NCI-H748 (cell line): Measurements from ENCODE around the gene SIRT3.
A peak's percentile ranks its signal among the peaks of the same experiment; 100 is the strongest.

Experiments used
- DNase-seq: peaks from one replicate; lab custom pipeline; 2025; ENCODE audit not compliant: unreplicated experiment; lab: John Stamatoyannopoulos, UW

SIRT3 gene

DNA sequence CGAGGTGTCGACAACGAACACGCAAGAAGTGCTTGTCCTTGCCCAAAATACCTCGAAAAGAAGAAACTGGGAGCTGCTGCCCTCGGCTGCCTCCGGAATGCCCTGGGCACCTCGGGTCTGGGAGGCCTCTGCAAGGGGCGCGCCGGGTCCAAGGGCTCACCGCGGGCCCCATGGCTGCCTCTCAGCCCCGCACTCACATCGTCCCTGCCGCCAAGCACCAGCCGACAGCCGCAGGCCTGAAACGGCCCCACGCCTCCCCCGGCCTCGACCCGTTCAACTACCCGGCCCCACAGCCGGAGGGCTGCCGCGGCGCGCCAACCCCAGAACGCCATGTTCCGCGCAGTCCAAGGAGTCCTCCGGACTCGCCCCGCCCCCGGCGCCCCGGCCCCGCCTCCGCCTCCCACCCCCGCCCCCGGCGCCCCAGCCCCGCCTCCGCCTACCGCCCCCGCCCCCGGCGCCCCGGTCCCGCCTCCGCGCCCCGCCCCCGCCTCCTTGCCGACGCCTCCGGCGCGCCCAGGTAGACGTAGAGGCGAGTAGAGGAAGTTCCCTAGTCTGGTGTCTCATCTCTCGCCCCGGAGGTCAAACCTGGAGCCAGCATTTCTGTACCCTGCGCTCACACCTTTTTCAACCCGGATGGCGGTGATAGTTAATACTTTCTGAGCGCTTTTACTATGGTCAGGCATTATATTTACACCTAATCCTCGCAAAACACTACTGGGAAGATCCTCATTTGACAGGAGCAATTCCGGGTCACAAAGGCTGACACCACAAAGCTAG, at the start of gene SIRT3:
Gene SIRT3, minus strand, starts transcription at position 346 of the 777 bp plus-strand sequence. Its CDS starts 14 bp downstream, at position 332.
- peak; percentile 85 for DNase-seq

DNA sequence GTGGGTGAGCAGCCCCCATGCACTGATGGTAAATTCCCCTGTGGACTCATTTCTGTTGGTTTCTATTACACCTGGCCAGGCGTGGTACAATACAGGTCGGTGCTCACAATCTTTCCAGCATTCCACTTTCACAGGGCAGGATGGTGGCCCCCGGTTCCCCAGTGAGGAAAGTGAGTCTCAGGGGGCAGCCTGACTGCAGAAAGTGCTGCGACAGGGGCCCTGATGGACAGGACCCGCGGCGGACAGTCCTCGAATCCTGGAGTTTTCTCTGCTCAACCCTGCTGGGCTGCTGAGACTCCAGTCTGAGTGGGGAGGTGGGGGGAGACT, 49.7 kb upstream of the SIRT3 start:
- no peak for DNase-seq

DNA sequence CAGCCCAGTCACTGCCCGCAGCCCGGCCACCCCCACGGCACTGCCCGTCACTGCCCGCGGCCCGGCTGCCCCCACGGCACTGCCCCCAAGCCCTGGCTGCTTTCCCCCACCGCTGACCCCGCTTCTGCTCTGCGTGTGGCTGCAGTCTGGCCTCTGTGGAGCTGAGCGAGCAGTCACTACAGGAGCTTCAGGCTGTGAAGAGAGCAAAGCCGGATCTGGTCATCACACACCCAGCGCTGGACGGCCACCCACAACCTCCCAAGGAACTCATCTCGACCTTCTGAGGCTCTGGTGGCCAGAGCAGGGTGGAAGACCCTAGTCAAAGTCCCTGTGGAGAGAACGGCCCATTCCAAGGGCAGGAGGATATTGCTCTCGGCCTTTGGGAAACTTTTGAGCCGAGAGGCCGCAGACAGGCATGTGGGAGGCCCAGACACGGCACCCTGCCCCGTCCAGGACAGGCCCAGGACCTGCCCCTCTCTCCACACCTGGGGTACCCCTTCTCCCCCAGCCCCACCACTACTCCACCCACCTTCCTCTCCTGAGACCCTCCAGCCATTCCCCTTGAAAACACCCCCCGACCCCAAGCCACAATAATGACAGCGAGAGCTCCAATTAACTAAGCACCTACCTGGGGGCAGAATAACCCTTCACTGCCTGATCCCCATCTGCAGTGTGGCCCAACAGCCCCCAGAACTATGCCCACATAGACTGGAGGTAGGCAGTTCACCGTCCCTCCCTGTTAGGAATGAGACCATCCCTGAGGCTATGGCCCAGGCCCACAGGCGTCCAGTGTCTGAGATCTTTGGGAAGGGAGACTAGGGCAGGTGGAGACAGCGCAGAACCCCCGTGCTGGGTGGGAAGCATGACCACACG, 49.1 kb upstream of the SIRT3 start:
- DNase-seq: no peak

DNA sequence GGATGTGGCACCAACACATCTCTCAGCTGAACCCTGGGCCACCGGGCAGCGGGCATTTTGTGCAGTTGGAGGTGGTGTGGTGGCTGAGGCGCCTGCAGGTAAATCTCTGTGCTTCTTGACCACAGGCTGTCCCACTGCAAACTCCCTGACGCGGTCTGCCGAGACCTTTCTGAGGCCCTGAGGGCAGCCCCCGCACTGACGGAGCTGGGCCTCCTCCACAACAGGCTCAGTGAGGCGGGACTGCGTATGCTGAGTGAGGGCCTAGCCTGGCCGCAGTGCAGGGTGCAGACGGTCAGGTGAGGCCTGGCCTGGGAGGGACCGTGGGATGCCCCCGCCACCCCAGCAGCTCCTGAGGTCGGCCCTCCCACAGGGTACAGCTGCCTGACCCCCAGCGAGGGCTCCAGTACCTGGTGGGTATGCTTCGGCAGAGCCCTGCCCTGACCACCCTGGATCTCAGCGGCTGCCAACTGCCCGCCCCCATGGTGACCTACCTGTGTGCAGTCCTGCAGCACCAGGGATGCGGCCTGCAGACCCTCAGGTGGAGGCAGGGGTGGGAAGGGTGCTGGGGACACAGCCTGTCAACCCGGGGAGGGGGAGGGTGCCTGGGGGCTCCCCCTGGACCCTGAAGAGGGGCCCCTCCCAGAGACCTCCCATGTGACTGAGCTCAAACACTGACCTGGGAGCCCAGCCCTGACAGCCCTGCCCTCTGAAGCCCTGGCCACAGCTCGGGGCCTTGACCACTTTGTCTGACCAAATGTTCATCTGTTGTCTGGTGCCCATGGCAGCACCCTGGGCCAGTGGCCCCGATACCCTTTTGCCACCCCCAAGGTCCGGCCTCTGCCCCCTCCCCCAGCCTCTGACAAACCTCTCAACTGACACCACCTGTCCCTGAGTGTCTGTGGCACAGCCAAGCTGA, 48.2 kb upstream of the SIRT3 start:
- no peak for DNase-seq

DNA sequence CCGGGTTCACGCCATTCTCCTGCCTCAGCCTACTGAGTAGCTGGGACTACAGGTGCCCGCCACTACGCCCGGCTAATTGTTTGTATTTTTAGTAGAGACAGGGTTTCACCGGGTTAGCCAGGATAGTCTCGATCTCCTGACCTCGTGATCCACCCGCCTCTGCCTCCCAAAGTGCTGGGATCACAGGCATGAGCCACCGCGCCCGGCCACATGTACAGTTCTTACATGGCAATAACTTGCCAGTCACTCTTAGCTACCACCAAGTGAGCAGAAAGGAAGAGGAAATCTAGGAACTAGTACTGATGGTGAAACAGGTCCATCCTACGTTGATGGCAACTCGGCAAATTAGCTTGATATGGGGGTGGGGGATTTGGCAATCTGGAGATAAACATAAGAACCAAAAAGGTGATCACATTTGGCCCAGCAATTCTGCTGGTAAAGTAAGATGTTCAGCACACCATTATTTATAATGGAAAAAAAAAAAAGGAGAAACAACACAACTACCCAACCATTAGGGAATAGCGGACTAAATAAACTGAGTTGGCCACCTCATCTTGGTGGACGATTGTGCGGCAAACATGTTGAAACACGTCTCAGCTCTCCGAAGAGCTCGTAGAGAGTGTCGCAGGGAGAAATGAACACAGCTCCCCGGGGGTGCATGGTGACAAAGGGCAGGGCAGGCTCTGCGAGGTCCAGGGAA, 47.4 kb upstream of the SIRT3 start:
- DNase-seq: peak; percentile 11

DNA sequence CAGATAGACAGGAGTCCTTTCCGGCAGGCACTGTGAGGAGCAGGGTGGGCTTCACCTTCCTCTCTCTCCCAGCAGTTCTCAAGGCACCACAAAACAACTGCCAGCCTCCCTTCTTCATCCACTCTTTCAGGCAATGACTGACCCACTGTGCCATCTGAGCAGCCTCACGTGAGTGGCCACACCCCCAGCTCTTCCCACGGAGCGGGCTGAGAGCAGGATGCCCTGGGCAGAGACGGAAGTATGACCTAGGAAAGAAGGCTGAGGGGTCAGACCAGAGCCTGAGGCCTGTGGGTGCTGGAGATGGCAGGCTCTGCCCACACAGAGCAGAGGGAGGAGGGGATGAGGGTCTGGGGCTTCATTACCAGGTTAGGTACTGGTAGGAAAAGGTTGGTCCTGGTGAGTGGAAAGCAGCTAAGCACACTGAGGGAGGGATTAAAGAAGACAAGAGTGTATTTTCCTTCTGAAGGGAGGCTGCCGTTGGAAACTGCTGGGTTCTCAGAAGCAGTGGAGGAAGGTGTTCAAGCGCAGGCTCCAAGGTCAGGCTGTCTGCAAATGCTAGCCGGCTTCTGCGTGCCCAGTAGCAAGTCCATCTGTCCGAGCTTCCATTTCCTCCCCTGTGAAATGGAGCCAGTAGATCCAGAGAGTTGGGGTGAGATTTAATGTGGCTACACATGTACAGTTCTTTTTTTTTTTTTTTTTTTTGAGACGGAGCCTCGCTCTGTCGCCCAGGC, 46.7 kb upstream of the SIRT3 start:
- no peak for DNase-seq

DNA sequence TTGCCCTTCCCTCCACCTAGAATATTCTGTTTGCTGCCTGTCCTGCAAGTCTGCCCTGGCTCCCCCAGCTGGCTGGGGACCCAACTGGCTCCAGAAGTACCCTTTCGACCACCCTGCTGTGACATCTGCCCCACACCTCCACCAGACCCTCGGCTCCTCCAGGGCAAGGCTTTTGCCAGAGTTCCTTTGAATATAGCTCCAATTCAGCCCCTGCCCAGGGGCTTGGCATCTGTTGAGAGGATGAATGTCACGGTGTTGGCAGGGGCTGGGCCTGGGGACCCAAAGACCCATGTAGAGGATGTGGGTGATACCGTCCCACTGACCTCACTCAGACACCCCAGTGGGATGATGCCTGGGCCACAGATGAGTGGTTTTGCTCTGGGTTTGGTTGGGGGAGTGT, 46.0 kb upstream of the SIRT3 start:
- no peak for DNase-seq

DNA sequence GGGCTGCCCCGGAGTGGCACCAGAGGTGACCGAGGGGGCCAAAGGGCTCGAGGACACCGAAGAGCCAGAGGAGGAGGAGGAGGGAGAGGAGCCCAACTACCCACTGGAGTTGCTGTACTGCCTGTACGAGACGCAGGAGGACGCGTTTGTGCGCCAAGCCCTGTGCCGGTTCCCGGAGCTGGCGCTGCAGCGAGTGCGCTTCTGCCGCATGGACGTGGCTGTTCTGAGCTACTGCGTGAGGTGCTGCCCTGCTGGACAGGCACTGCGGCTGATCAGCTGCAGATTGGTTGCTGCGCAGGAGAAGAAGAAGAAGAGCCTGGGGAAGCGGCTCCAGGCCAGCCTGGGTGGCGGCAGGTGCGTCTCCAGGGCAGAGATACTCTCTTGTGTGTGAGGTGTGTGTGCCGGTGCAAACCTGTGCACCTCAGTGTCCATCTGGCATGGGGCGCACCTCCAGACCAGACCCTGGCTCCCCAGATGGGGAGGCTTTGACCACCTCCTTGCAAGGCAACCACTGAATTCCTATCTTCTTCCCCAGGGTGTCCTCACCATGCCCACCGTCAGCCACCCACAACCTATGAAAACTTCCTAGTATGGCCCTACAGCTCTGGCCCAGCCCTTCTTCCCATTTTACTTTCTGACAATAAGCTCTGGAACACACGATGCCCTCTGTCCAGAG, 45.5 kb upstream of the SIRT3 start:
- DNase-seq: no peak

DNA sequence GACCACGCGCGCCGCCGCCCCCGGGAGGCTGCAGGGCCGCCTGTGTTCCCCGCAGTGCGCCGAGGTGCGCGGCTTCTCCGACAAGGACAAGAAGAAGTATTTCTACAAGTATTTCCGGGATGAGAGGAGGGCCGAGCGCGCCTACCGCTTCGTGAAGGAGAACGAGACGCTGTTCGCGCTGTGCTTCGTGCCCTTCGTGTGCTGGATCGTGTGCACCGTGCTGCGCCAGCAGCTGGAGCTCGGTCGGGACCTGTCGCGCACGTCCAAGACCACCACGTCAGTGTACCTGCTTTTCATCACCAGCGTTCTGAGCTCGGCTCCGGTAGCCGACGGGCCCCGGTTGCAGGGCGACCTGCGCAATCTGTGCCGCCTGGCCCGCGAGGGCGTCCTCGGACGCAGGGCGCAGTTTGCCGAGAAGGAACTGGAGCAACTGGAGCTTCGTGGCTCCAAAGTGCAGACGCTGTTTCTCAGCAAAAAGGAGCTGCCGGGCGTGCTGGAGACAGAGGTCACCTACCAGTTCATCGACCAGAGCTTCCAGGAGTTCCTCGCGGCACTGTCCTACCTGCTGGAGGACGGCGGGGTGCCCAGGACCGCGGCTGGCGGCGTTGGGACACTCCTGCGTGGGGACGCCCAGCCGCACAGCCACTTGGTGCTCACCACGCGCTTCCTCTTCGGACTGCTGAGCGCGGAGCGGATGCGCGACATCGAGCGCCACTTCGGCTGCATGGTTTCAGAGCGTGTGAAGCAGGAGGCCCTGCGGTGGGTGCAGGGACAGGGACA, 44.8 kb upstream of the SIRT3 start:
- peak; percentile 26 for DNase-seq

DNA sequence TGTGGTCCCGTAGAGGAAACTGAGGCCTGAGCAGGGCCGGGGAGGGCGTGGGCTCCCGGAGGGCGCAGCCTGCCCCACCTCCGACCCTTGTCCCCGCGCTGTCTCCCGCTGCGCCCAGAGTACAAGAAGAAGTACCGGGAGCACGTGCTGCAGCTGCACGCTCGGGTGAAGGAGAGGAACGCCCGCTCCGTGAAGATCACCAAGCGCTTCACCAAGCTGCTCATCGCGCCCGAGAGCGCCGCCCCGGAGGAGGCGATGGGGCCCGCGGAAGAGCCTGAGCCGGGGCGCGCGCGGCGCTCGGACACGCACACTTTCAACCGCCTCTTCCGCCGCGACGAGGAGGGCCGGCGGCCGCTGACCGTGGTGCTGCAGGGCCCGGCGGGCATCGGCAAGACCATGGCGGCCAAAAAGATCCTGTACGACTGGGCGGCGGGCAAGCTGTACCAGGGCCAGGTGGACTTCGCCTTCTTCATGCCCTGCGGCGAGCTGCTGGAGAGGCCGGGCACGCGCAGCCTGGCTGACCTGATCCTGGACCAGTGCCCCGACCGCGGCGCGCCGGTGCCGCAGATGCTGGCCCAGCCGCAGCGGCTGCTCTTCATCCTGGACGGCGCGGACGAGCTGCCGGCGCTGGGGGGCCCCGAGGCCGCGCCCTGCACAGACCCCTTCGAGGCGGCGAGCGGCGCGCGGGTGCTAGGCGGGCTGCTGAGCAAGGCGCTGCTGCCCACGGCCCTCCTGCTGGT, 44.0 kb upstream of the SIRT3 start:
- peak; percentile 56 for DNase-seq

DNA sequence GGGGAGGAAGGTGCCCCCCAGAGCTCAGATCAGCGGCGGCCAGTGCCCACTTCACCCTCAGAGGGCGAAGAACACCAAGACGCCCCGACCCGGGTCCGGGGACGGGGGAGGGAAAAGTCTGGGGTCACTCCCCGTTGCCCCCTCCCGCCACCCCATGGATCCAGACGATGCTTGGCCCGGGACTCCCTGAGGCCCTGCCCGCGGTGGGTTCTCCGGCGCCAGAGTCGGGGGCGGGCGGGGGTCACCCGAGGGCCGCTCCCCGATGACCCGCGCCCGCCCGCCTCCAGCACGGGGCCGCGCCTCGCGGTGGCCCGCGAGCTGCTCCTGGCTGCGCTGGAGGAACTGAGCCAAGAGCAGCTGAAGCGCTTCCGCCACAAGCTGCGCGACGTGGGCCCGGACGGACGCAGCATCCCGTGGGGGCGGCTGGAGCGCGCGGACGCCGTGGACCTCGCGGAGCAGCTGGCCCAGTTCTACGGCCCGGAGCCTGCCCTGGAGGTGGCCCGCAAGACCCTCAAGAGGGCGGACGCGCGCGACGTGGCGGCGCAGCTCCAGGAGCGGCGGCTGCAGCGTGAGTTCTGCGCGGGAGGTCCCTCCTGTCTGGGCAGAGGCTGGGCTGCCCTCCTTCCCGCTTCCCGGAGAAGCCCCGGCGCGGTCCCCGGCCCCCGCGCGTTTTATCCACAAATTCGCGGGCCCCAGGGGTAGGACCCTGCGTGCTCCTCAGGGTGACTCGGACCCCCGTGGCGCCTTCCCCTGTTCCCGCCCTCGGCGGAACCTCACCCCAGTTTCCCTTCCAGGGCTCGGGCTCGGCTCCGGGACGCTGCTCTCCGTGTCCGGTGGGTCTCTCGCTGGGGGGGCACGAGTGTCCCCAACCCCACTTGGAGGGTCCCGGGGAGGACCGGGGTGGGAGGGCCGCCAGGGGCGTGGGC, 43.2 kb upstream of the SIRT3 start:
- no peak for DNase-seq

DNA sequence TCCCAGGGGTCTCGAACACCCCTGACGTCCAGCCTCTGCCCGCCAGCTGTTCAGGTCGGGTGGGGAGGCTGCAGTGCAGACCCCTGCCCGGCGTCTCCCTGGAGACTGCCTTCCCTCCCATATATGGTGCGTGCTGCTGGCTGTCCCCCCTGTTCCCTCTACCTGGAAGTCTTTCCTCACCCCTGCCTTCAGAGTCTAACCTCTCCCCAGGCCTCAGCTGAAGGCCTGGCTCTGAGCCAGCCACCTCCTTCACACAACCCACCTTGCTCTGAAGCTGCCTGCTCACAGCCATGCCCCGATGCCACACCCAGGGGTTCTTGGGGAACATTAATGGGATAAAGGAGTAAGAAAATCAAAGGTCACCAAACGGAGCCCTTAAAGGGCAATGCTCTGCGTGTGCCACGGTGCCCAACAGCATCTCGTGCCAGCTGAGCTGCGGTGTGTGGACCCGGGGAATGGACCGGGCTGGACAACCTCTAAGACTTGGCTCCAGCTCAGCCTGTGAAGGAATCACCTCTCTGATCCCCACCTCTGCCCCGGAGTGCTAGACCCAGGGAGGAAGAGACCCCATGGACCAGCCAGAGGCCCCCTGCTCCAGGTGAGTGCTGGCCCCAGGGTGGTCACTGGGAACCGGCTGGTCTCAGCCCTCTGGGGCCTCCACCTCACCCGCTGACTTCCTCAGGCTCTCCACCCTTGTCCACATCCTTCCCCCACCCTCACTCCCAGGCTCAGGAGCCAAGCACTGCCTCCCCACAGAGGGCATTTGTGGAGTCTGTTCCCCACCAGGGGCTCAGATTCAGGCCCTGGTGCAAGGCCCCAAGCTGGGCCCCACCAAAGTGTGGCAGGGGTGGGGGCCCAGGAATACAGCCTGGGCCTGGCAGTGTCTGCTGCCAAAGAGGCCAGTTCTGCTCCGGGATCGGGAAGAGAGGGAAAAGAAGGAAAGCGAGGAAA, 42.1 kb upstream of the SIRT3 start, which contains the start of gene NLRP6:
Gene NLRP6, plus strand, starts transcription at position 407 of the 951 bp plus-strand sequence. Its CDS starts 163 bp downstream, at position 570.
- no peak for DNase-seq

DNA sequence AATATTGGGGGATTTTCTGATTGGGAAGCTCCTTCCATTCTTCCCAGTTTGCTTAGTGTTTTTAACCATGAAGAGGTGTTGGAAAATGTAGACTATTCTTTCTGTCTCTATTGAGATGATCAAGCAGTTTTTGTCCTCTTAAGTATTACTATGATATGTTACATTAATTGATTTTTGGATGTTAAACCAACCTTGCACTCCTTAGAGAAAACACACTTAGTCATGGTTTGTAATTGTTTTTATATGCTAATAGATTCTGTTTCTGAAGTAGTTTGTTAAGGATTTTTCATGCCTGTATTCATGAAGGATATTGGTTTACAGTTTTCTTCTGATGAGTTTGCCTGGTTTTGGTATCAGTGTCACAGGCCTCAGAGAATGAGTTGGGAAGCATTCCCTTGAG, 40.1 kb upstream of the SIRT3 start:
- DNase-seq: no peak

DNA sequence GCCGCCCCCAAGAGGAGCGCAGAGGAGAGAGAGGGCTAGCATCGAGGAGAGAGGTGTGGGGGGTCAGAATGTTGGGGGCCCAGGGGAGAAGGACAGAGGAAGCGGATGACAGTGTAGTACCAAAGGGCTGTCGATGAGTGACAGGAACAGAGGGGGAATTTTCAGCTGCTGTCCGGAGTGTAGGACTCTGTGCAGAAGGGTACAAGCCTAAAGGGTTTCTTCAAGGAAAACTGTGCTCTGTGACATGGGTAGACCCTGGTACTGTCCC, 36.7 kb upstream of the SIRT3 start:
- DNase-seq: no peak

DNA sequence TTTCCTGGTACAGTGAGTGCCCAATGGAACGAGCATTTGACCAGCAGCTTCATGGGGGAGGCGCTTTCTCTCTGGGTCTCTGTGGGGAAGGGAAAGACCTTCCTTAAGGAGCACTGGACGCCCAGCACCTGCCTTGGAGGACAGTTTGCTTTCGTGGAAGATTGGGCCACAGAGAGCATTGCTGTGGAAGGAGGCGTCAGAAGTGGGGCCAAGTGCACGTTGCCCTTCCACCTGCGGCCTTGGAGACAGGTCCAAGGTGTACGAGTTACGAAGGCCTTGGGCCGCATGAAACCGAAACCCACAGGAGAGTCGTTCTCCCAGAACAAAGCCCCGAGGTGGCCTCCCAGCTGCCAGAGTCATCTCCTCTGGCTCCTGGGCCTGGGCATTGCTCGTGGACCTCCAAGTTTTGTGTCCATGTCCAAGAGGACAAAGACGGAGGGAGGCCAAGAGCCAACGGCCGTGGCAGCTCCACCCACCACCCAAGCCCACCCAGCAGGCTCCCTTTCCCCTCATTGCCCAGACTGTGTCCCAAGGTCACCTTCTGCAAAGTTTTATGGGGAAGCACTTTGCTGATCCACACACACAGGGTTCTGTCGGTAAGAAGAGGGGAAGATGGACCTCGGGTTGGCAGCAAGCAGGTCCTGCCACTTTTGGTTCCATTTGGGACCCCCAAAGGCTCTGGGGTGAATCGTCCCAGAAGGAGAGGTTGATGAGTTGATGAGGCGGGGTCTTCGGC, 36.2 kb upstream of the SIRT3 start:
- no peak for DNase-seq
